BE2C (cell line): Measurements from ENCODE around the gene GALNT17.
"Not testable (repeated sequence)": the region's sequence is repeated elsewhere in the genome, so short reads cannot be mapped to it uniquely, and the experiment has no call there.

Source experiments
- DNase-seq: peaks from one replicate; pipeline ENCODE4 v3.0.0-alpha.2; 2020
- H3K27me3 ChIP-seq: fragments of 250-450 bp; sonication (Bioruptor Pico); 2 replicates; pipeline ENCODE4 v1.5.1; 2020; ENCODE audit warnings: mild to moderate bottlenecking
- H3K36me3 ChIP-seq: fragments of 250-450 bp; sonication (Bioruptor Pico); 2 replicates; pipeline ENCODE4 v1.5.1; 2020; ENCODE audit warnings: mild to moderate bottlenecking
- H3K4me1 ChIP-seq: fragments of 250-450 bp; sonication (Bioruptor Pico); 2 replicates; pipeline ENCODE4 v1.5.1; 2020
- H3K4me3 ChIP-seq: 2 replicates; pipeline ENCODE4 v1.5.1; 2011; ENCODE audit warnings: low read depth, low read length
- H3K9me3 ChIP-seq: fragments of 250-450 bp; sonication (Bioruptor Pico); 2 replicates; pipeline ENCODE4 v1.5.1; 2020
- TF ChIP-seq, protein P1 (sequence below): IDR thresholded peaks from 2 replicates; pipeline ENCODE4 v1.5.1; 2012; ENCODE audit warnings: mild to moderate bottlenecking, low read depth, low read length

The GALNT17 gene

GRCh38 chr7:71638108-71638507 lies 506.2 kb downstream of the GALNT17 start:
- Histone ChIP-seq H3K9me3 (no peaks in the 10 kb centered on the region), H3K4me3 (no peak overlapping the region), H3K4me1 (no peaks in the 10 kb centered on the region), H3K36me3 (no peaks in the 10 kb centered on the region), H3K27me3 (no peaks in the 10 kb centered on the region)
- no peak for DNase-seq
- TF ChIP-seq, protein P1, sequence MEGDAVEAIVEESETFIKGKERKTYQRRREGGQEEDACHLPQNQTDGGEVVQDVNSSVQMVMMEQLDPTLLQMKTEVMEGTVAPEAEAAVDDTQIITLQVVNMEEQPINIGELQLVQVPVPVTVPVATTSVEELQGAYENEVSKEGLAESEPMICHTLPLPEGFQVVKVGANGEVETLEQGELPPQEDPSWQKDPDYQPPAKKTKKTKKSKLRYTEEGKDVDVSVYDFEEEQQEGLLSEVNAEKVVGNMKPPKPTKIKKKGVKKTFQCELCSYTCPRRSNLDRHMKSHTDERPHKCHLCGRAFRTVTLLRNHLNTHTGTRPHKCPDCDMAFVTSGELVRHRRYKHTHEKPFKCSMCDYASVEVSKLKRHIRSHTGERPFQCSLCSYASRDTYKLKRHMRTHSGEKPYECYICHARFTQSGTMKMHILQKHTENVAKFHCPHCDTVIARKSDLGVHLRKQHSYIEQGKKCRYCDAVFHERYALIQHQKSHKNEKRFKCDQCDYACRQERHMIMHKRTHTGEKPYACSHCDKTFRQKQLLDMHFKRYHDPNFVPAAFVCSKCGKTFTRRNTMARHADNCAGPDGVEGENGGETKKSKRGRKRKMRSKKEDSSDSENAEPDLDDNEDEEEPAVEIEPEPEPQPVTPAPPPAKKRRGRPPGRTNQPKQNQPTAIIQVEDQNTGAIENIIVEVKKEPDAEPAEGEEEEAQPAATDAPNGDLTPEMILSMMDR, result no peak

- H3K27me3 ChIP-seq, result no peaks in the 10 kb centered on the region
- H3K9me3 ChIP-seq, result no peaks in the 10 kb centered on the region
- H3K4me1 ChIP-seq, result no peaks in the 10 kb centered on the region
- no peak for DNase-seq
- H3K4me3 ChIP-seq, result no peak overlapping the region
- TF ChIP-seq, protein P1, result no peak
- no peaks in the 10 kb centered on the region for H3K36me3 ChIP-seq
These were observed 507.6 kb downstream of the GALNT17 start for GRCh38 chr7:71639382-71640085.

DNA sequence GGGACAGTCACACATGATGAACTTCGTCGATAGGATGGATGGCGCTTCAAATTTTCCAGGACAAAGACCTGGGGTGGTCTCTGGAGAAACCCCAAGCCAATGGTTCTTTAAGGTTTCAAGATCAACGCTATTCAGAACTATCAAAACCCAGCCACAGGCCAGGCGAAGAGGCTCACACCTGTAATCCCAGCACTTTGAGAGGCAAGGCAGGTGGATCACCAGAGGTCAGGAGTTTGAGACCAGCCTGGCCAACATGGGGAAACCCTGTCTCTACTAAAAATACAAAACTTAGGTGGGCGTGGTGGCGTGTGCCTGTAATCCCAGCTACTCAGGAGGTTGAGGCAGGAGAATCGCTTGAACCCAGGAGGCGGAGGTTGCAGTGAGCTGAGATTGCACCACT lies 511.1 kb downstream of the GALNT17 start:
- not testable (repeated sequence) for H3K27me3 ChIP-seq, H3K4me3 ChIP-seq, DNase-seq, H3K4me1 ChIP-seq, H3K9me3 ChIP-seq, H3K36me3 ChIP-seq

- H3K27me3 ChIP-seq, result no peaks in the 10 kb centered on the region
- DNase-seq, result no peak
These were observed 513.9 kb downstream of the GALNT17 start for GRCh38 chr7:71645836-71646235.

GRCh38 chr7:71649812-71650211 lies 517.9 kb downstream of the GALNT17 start:
- DNase-seq, result no peak
- no peaks in the 10 kb centered on the region for H3K36me3 ChIP-seq
- no peak overlapping the region for H3K4me3 ChIP-seq
- TF ChIP-seq, protein P1, result no peak
- H3K4me1 ChIP-seq, result no peaks in the 10 kb centered on the region
- no peaks in the 10 kb centered on the region for H3K9me3 ChIP-seq
- no peaks in the 10 kb centered on the region for H3K27me3 ChIP-seq

More at GRCh38 chr7:71645836-71646235, 513.9 kb downstream of the GALNT17 start:
- Histone ChIP-seq H3K36me3 (no peaks in the 10 kb centered on the region), H3K4me3 (no peak overlapping the region), H3K9me3 (no peaks in the 10 kb centered on the region), H3K4me1 (no peaks in the 10 kb centered on the region)
- TF ChIP-seq, protein P1, result no peak

DNA sequence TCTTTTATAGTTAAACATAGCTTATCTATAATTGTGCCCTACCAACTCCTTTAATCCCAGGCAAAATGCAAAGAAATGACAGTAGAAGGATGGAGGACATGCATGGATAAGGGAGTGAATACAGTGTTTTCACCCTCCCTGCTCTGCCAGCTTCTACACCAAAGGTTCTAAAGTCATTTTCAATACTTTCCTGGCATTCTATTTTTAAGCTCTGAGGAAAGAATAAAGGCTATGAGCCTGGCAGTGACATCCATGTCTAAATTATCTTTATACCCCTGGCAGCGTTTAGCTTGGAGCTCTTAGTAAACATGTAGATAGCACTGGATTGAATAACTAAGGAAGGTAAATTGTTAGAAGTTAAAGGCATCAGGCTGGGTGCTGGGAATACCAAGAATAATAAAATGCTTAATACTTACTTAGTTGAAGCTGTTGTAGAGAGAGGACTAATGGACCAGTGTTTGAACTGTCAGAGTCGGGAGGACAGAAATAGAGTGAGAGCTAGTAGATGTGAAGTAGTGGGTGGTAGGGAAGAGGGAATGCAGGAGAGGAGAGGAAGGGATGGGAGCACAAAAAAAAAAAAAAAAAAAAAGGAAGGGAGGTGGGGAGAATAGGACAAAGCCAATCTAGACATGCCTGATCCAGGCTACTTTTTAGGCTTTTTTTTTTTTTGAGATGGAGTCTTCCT lies 518.9 kb downstream of the GALNT17 start:
- H3K36me3 ChIP-seq, result no peaks in the 10 kb centered on the region
- no peaks in the 10 kb centered on the region for H3K4me1 ChIP-seq
- no peak overlapping the region for H3K4me3 ChIP-seq
- H3K27me3 ChIP-seq, result no peaks in the 10 kb centered on the region
- no peak for DNase-seq
- TF ChIP-seq, protein P1, result no peak
- H3K9me3 ChIP-seq, result no peaks in the 10 kb centered on the region
